Left cardiac atrium (tissue), 4 donors: ENCODE data around the gene CUX1. TPM values are rescaled to one million over a fixed set of nuclear protein-coding genes. Genes with fewer than 3 reads are reported as not detected.
A peak's percentile ranks its signal among the peaks of the same experiment; 100 is the strongest.
"Not testable (repeated sequence)": the region's sequence is repeated elsewhere in the genome, so short reads cannot be mapped to it uniquely, and the experiment has no call there.

Experiments used
- ATAC-seq, 2 donors: fragments of 200-7000 bp; cut with Tn5 transposase; one replicate each; pipeline ENCODE4 v1.9.1; 2020; ENCODE audit warnings: mild to moderate bottlenecking in 2 of 2, moderate library complexity in 2 of 2
- DNase-seq: peaks from one replicate; pipeline ENCODE4 v3.0.0-alpha.2; 2020
- intact Hi-C, 2 donors: fragments of 100-400 bp; cut with DNase I; formaldehyde crosslinking; loops; one replicate each; pipeline versions ENCODE4 v1.14.1 to v1.15.1; 2022 to 2023
- total RNA-seq, 2 donors: library from RNA; stranded (reverse); fragmentation: NEBNext Ultra II Directional; extraction: Animal tissue kit (Norgen Biotek cat#: 25700); gene quantifications; one replicate each; pipeline ENCODE4 v1.2.1, GENCODE V29; 2021
- donor health status: DM: no; HTN: yes; CAD: no.
- donor health status: DM: no; HTN: yes; CAD: no; lungs with severe emphysema.
- donor health status: DM: yes; HTN: yes; CAD: no.
- donor health status: Dilated cardiomyopathy.

CUX1 gene
- total RNA-seq, 2 donors from 2014 or later: 81.6 to 108 TPM

DNA sequence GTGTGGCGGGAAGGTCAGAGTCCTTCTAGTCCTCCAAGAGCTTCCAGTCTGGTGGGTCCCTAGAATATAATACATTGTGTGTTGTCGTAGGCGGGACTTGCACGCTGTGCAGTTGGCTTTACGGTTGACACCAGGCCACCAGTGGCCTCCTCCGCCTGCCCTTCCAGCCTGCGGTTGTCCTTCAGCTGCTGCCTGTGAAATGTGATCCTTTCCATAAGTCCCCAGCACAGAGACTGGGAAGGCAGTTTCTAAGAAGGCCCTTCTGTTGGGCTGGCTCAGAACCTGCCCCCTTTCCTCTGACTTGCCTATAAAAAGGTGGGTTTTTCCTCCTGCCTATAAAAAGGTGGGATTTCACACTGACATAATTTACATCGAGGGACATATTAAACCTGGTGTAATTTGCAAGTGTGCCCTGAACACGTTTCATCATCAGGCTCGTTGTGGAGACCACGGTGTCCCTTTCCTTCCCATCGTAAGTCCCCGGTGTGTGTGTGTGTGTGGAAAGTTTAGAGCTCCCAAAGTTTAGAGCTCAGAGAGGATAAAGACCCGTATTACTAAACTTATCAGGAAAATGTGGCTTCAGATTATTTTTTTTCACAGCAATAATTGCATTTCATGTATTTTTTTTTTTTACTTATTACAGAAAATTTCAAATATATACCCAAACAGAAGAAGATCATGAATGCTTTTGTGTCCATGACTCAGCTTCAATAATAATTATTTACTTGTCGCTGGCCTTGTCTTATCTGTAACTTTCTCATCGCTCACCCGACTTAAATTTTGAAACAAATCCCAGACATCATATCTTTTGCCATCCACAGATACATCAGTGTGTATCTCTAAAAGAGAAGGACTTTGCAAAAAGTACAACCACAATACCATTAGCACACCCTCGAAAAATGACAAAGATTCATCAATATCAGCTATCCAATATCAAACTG, 45.1 kb downstream of the CUX1 start:
- intact Hi-C loops: no loop called here
- no peak for DNase-seq
- peak; percentile 53 to 57 for ATAC-seq

DNA sequence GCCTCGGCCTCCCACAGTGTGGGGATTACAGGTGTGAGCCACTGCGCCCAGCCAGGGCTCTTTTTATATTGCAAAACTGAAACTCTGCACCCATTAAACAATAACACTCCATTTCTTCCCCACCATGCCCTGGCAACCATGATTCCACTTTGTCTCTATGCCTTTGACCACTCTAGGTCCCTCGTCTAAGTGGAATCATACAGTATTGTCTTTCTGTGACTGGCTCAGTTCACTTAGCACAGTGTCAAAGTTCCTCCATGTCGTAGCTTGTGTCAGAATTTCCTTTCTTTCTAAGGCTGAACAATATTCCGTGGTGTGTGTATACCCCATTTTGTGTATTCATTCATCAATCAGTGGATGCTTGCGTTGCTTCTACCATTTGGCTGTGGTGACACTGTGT, 46.2 kb downstream of the CUX1 start:
- no peak for DNase-seq
- intact Hi-C loops: no loop called here
- ATAC-seq: no peak

GRCh38 chr7:101864039-101864438, 46.6 kb downstream of the CUX1 start:
- no peak for ATAC-seq
- intact Hi-C loops: no loop called here
- no peak for DNase-seq

DNA sequence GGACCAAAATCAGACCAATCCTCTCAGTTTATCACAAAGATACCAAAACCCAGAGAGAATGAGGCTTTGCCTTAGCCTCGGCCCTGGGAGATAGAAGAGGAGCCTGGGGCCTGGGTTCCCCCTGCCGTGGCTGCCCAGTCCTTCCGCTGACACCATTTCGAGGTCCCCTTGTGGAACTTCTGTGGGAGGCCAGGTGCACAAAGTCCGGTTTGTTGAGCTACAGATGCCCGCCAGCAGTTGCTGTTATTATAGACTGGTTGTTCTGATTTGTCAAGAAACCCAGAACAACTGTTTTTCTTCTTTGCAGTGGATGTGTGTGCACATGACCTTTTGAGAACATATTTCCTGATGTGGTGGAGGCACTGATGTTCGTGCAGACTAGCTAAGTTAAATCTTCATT, 47.6 kb downstream of the CUX1 start:
- ATAC-seq (no peak), DNase-seq (no peak)
- intact Hi-C loops: no loop called here

GRCh38 chr7:101865455-101865854, 48.0 kb downstream of the CUX1 start:
- intact Hi-C loops: no loop called here
- ATAC-seq: no peak
- no peak for DNase-seq

DNA sequence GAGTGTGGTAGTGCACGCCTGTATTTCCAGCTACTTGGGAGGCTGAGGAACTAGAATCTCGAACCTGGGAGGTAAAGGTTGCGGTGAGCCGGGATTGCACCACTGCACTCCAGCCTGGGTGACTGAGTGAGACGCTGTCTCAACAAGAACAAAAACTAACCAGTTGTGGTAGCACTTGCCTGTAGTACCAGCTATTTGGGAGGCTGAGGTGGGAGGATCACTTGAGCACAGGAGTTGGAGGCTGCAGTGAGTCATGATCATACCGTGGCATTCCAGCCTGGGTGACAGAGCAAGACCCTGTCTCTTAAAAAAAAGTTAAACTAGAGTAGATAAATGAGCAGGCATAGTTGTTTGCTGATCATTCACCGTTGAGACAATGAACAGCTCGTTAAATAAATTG, 48.9 kb downstream of the CUX1 start:
- intact Hi-C loops: no loop called here
- ATAC-seq: no peak
- no peak for DNase-seq

DNA sequence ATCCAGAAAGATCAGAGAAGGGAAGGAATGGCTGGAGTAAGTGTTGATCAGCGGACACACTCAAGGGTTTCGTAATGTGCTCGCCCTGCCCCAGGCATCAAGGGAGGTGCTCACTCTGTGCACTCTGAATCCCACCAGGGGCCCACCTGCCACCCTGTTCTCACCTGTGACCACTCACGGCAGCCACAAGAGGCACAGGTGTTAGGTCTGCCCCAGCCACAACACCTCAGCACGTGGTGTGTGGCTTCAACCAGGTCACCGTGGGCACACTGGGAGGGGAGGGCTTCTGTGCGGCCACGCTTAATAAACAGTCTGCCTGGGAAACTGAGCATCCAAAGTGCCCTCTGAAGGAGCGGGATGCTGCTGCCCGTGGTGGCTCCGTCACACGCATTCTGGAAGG, 49.8 kb downstream of the CUX1 start:
- DNase-seq (no peak), ATAC-seq (no peak)
- intact Hi-C loops: no loop called here

DNA sequence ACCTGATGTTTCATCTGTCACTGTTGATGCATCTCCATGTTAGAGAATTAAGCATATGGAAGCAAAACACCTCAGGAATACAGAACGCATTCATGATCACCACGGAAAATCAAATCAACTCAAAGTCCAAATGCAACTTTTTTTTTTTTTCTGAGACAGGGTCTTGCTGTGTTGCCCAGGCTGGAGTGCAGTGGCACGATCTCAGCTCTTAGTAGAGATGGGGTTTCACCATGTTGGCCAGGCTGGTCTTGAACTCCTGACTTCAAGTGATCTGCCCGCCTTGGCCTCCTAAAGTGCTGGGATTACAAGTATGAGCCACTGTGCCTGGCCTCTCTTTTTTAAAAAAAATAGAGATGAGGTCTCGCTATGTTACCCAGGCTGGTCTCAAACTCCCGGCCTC, 50.3 kb downstream of the CUX1 start:
- ATAC-seq, DNase-seq, intact Hi-C loops: not testable (repeated sequence)

DNA sequence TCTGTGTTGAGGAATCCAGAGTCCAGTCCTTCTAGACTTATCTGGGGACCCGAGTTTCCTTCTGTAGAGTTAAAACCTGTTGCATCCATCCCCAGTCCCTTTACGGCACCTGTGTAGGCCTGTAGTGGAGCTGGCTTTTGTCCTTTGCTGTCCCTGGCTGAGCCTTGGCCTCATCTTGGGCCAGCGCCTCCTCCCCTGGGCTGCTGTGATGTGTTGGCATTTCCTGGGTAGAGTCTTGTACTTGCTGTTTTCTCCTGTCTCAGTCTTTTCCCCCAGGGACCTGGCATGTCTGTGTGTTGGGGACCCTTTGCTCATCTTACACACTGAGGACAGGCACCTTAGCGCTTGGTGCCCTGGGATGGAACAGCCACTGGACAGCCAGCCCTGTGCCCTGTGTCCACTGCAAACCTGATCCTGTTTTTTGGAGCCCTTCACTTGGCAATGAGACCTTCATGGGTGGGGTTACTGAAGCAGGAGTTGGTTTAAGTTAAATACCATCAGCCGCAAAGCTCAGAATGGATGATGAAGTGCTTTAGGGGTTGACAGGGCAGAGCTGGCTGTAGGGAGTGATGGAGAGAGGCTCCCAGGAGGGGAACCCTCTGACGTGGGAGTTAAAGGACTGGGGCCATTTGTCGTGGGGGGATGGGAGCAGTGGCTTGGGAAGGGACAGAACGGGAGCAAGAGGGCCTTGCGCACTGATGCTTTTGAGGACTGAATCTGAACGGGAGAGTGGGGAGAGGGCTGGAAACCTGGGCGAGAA, 50.9 kb downstream of the CUX1 start:
- no peak for ATAC-seq
- intact Hi-C loops: no loop called here
- no peak for DNase-seq

DNA sequence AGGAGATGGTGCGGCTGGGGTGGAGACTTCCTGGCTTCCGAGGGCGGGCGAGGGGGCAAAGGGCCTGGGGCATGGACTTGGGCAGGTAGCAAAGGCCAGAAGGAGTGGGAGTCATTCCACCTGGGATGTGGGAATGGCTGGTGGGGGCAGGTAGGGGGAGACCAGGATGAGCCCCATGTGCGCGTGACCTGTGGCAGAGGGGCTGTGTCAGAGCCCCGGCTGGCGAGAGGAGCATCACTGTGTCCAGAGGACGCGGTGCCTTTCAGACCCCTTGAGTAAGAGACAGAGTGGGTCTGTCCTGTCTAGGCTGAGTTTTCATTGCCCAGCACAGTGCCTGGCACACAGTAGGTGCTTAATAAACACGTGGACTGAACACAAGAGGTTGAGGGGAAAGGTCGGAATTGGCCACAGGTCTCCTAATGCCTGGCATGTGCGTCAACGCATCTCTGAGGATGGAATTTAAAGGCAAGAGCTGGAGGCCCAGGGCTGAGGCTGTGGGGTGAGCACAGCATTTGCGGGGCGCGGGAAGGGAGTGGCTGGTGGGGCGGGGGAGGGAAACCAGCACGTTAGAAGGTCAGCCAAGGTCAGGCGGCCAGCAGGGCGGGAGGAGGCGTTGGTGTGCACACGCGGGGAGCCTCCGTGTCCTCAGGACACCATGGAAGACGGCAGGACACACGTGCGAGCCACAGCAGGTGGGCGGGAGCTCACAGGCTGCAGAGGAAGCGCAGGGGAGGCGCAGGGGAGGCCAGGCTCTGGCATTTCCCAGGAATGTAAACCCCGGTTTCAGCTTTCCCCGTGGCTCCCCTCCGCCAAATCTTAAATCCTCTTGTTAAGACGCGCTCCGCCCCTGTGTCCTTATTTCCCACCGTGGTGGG, 51.8 kb downstream of the CUX1 start:
- intact Hi-C loops: no loop called here
- no peak for DNase-seq
- ATAC-seq: peak in 1 of 2 donors; percentile 16

DNA sequence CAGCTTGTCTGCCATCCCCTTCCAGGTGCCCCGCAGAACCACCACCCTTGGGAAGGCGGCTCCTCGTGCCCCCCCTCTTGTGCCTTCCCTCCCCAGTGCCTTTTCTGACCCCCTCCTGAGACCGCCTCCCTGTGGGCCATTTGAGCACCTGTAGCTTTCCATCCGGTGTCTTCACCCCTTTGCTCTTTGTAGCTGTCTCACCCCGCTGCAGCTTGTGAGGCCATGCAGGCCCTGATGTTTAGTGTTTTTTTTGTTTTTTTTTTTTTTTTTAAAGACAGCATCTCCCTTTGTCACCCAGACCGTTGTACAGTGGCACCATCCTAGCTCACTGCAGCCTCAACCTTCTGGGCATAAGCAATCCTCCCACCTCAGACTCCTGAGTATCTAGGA, 52.5 kb downstream of the CUX1 start:
- intact Hi-C loops: no loop called here
- no peak for ATAC-seq
- no peak for DNase-seq

DNA sequence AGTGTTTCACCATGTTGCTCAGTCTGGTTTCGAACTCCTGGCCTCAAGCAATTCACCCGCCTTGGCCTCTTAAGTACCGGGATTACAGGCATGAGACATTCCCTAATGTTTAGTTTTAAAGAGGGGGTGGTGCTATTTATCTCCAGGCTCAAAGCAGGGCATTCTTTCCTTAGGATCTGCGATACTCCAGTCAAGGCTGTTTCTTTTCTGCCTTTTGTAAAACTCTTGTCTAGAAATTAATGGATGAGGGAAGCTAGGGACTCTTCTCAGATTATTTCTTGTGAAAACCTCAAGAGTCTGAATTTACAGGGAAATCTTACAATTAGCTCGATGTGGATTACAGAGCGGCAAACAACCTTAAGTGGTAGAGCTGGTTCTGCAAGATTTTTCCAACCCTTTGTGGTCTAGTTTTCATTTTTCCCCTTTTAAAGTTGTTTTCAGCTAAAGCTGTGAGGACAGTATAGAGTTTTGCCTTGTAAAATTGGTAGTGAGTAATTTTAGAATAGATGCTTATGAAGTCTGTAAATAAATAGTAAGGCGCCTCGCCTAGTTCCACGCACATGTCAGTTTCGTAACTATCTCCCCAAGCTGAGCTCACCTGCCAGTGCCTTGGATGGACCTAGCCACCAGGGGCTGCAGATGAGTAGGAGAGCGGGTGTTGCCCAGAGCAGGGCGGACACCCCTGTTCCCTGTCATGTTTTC, 53.1 kb downstream of the CUX1 start:
- intact Hi-C loops: no loop called here
- peak; percentile 24 to 62 for ATAC-seq
- no peak for DNase-seq

- intact Hi-C loops: no loop called here
- DNase-seq (no peak), ATAC-seq (no peak)
Observed at GRCh38 chr7:101871351-101871750, 53.9 kb downstream of the CUX1 start.

- no peak for DNase-seq
- no peak for ATAC-seq
- intact Hi-C loops: no loop called here
Observed at GRCh38 chr7:101874028-101874427, 56.6 kb downstream of the CUX1 start.

GRCh38 chr7:101875283-101875846, 57.9 kb downstream of the CUX1 start:
- ATAC-seq: peak; percentile 31 to 46
- intact Hi-C loops: no loop called here
- no peak for DNase-seq

DNA sequence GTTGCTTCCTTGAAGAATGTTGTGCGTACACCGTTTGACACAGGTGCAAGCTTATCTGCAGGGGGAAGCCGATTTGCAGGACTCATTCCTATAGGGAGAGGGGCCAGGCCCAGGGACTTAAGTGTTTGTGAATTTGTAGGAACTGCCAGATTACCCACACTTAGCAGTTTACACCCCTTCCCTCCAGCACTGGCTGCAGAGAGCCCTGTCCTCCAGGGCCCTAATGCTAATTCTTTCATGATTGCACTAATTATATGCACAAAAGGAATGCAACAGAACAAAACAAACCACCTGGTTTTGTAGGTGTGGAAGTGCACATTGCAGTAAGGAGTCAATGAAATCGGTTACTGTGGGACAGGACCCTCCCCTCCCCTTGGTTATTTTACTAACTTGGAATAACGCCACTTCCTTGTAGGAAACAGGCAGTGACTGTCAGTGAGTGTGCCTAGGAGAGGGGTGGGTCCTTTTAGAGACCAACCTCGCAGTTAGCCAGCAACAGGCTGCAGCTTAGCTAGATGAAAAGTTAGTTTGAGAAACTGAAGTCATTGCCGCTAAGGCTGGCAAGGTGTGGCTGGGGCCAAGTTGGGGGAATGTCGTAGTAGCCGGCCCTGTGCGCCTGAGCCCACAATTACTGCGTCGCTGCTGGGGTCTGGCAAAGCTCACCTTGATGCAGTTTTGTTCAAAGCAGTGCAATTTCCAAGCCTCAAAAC, 60.6 kb downstream of the CUX1 start:
- no peak for DNase-seq
- no peak for ATAC-seq
- intact Hi-C loops: no loop called here

- no peak for ATAC-seq
- no peak for DNase-seq
- intact Hi-C loops: no loop called here
Observed at GRCh38 chr7:101878938-101879337, 61.5 kb downstream of the CUX1 start.

DNA sequence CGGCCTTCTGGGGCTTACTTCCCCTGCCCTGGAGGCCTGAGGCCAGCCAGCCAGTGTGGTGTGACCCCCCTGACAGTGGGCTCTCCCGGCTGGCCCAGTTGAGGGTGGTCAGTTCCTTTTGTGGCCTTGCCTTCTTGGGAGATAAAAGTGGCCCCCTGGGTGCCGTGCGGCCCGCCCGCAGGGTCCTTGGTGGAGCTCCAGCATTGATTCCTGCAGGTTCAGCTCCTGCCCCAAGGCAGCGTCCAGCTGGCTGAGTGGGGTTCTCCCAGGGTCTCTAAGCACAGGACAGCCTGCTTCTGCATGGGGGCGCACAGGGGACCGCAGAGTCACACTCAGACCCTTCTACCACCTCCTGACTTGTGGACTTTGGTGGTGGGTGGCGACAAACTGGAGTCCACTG, 62.1 kb downstream of the CUX1 start:
- DNase-seq (no peak), ATAC-seq (no peak)
- intact Hi-C loops: no loop called here
